Stromal cell of bone marrow (primary cell): Measurements from ENCODE around the gene UBE2E2.

Experiments
- DNase-seq: peaks from one replicate; pipeline ENCODE4 v3.0.0-alpha.2; 2012; ENCODE audit warnings: low read depth

The UBE2E2 gene

GRCh38 chr3:23540600-23540999, 337.5 kb downstream of the UBE2E2 start:
- DNase-seq: no peak

- no peak for DNase-seq
Measured at GRCh38 chr3:23542079-23542478, 339.0 kb downstream of the UBE2E2 start.

GRCh38 chr3:23546181-23546580, 343.1 kb downstream of the UBE2E2 start:
- no peak for DNase-seq

- no peak for DNase-seq
Measured at GRCh38 chr3:23547905-23548650, 345.0 kb downstream of the UBE2E2 start.

GRCh38 chr3:23548706-23549105, 345.6 kb downstream of the UBE2E2 start:
- DNase-seq: no peak

- DNase-seq: no peak
Measured at GRCh38 chr3:23549148-23549910, 346.2 kb downstream of the UBE2E2 start.

- DNase-seq: no peak
Measured at GRCh38 chr3:23550402-23550801, 347.3 kb downstream of the UBE2E2 start.

GRCh38 chr3:23552506-23552905, 349.4 kb downstream of the UBE2E2 start:
- DNase-seq: no peak

- DNase-seq: no peak
Measured at GRCh38 chr3:23553353-23553752, 350.2 kb downstream of the UBE2E2 start.

GRCh38 chr3:23565041-23565775, 362.1 kb downstream of the UBE2E2 start:
- DNase-seq: no peak

- no peak for DNase-seq
Measured at GRCh38 chr3:23566499-23566898, 363.4 kb downstream of the UBE2E2 start.

GRCh38 chr3:23567917-23568316, 364.8 kb downstream of the UBE2E2 start:
- DNase-seq: peak; percentile 89

GRCh38 chr3:23573827-23574226, 370.7 kb downstream of the UBE2E2 start:
- no peak for DNase-seq

GRCh38 chr3:23574822-23575315, 371.7 kb downstream of the UBE2E2 start:
- DNase-seq: no peak

- peak; percentile 9 for DNase-seq
Measured at GRCh38 chr3:23575697-23576096, 372.6 kb downstream of the UBE2E2 start.

- DNase-seq: no peak
Measured at GRCh38 chr3:23576379-23576959, 373.3 kb downstream of the UBE2E2 start.

- no peak for DNase-seq
Measured at GRCh38 chr3:23580096-23580713, 377.1 kb downstream of the UBE2E2 start.

- DNase-seq: no peak
Measured at GRCh38 chr3:23583980-23584740, 381.0 kb downstream of the UBE2E2 start.

GRCh38 chr3:23587513-23587912, 384.4 kb downstream of the UBE2E2 start:
- DNase-seq: no peak

- DNase-seq: no peak
Measured at GRCh38 chr3:23588547-23588946, 385.4 kb downstream of the UBE2E2 start.

- no peak for DNase-seq
Measured at GRCh38 chr3:23589602-23590001, 386.5 kb downstream of the UBE2E2 start.
